Mesothelial cell of epicardium (in vitro differentiated cells): Measurements from ENCODE around the gene CRABP1. TPM values are rescaled to one million over a fixed set of nuclear protein-coding genes. Genes with fewer than 3 reads are reported as not detected.

Source experiments
- DNase-seq, 2 experiments: peaks; one replicate each; pipeline ENCODE4 v3.0.0; 2021; ENCODE audit warnings: low spot score in 2 of 2; ENCODE audit not compliant: unreplicated experiment in 2 of 2
- H3K27ac Mint-ChIP-seq: 2 replicates; pipeline ENCODE4 v1.8.0; 2021; ENCODE audit warnings: mixed read lengths
- H3K27me3 Mint-ChIP-seq: 2 replicates; pipeline ENCODE4 v1.8.0; 2021; ENCODE audit warnings: low read depth, mixed read lengths
- H3K36me3 Mint-ChIP-seq: 2 replicates; pipeline ENCODE4 v1.8.0; 2021; ENCODE audit warnings: mixed read lengths
- H3K4me1 Mint-ChIP-seq: 2 replicates; pipeline ENCODE4 v1.8.0; 2021; ENCODE audit warnings: mixed read lengths
- H3K4me3 Mint-ChIP-seq: 2 replicates; pipeline ENCODE4 v1.8.0; 2021; ENCODE audit warnings: mild to moderate bottlenecking, moderate library complexity, mixed read lengths
- H3K9me3 Mint-ChIP-seq: 2 replicates; pipeline ENCODE4 v1.8.0; 2021; ENCODE audit warnings: mixed read lengths
- total RNA-seq: library from RNA; stranded (reverse); gene quantifications from 3 replicates; pipeline ENCODE4 v1.2.1, GENCODE V29; 2021
- TF ChIP-seq, protein P1 (sequence below): fragments of 200-600 bp; sonication (generic); IDR thresholded peaks from one replicate; pipeline ENCODE4 v1.5.0; 2021; ENCODE audit warnings: antibody characterized with exemption; ENCODE audit not compliant: unreplicated experiment

Gene CRABP1
- total RNA-seq, 1 donor from 2014 or later = 155 TPM

DNA sequence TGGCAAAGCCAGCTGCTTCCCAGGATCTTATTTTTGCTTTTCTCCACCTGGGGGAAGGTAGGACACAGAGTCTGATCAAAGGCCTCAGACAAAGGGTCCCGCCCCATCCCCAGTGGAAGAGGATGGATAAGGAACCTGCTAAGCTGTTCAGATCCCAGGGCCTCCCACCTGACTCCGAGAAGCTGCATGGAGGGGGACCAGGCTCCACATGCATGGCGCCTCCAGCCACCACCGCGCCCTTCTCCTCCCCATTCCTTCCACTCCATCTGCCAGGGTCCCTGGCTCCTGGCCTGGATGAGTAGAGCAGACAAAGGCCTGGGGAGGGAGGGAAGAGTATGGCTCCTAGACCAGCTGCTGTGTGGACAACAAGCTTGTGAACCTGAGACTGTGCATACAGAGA is 20.0 kb upstream of the CRABP1 start:
- TF ChIP-seq, protein P1, sequence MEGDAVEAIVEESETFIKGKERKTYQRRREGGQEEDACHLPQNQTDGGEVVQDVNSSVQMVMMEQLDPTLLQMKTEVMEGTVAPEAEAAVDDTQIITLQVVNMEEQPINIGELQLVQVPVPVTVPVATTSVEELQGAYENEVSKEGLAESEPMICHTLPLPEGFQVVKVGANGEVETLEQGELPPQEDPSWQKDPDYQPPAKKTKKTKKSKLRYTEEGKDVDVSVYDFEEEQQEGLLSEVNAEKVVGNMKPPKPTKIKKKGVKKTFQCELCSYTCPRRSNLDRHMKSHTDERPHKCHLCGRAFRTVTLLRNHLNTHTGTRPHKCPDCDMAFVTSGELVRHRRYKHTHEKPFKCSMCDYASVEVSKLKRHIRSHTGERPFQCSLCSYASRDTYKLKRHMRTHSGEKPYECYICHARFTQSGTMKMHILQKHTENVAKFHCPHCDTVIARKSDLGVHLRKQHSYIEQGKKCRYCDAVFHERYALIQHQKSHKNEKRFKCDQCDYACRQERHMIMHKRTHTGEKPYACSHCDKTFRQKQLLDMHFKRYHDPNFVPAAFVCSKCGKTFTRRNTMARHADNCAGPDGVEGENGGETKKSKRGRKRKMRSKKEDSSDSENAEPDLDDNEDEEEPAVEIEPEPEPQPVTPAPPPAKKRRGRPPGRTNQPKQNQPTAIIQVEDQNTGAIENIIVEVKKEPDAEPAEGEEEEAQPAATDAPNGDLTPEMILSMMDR = no peak
- DNase-seq = no peak
- H3K27me3 Mint-ChIP-seq = peaks cover 2% of the 10 kb centered on the region
- H3K36me3 Mint-ChIP-seq = no peaks in the 10 kb centered on the region
- H3K9me3 Mint-ChIP-seq = no peaks in the 10 kb centered on the region
- peaks cover 58% of the 10 kb centered on the region for H3K4me1 Mint-ChIP-seq
- no peak overlapping the region for H3K4me3 Mint-ChIP-seq
- H3K27ac Mint-ChIP-seq = no peak overlapping the region

DNA sequence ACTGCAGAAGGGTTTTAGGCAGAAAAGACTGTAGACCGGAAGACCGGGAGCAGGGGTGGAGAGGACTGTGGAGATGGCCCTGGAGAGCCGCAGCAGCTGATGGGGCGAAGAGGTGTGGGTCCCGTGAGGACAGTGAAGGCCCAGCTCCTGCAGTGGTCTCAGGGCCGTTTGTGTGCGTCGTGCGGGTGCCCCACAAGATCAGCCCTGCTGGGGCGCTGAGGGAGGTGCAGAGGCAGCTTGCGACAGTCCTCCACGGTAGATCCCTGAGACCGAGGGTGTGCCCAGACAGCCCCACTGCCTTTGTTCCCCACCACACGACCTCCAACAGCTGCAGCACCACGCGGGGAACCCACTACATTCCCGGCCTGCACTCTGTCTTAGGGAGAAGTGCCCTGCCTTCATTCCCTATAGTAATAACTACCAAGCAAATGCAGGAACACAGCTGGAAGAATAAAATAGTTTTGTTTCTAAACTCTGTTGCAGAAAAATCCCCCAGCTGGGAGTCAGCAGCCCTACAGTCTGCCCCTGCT is 19.0 kb upstream of the CRABP1 start:
- Mint-ChIP-seq H3K4me3 (no peak overlapping the region), H3K9me3 (no peaks in the 10 kb centered on the region), H3K36me3 (no peaks in the 10 kb centered on the region), H3K27ac (no peak overlapping the region), H3K4me1 (peaks cover 60% of the 10 kb centered on the region), H3K27me3 (peaks cover 2% of the 10 kb centered on the region)
- DNase-seq = no peak
- TF ChIP-seq, protein P1 = no peak

DNA sequence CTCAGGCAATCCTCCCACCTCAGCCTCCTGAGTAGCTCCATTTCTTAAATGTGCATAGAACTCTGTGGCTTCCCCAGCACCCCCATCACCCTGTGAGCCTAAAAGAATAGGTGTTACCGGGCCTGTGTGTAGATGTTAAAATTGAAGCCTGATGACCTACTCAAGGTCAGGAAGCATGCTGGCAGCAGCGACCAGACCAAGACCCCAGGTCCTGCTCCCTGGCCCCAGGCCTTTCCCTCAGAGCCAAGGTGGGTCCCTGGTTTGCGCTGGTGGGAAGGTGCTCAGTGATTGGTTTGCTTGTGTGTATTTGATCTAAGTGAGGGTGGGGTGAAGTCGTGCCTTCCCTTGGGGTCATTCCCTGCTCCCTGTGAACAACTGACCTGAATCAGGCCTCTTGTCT is 18.4 kb upstream of the CRABP1 start:
- Mint-ChIP-seq H3K27me3 (peaks cover 2% of the 10 kb centered on the region), H3K4me1 (peaks cover 53% of the 10 kb centered on the region), H3K9me3 (no peaks in the 10 kb centered on the region), H3K36me3 (no peaks in the 10 kb centered on the region), H3K4me3 (no peak overlapping the region), H3K27ac (peak overlapping the region; percentile 72)
- DNase-seq = no peak
- TF ChIP-seq, protein P1 = no peak

DNA sequence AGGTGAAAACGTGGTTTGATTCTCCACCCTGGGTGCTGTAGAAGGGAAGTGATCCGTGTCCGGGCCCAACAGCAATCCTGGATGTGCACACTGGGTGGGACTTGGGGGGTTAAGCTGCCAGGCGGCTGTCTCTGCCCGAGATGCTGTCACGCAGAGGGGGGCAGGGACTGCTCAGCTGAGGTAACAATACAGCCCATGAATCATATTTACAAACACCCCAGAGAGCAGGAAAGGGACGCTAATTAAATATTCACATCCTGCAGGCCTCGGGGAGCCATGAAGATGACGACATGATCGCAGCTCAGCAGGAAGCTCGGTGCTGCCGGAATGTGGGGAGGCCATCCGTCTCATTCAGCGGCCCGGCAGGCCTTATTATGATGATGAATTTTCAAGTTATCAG is 17.9 kb upstream of the CRABP1 start:
- TF ChIP-seq, protein P1 = no peak
- DNase-seq = no peak
- Mint-ChIP-seq H3K27me3 (peaks cover 2% of the 10 kb centered on the region), H3K4me3 (no peak overlapping the region), H3K36me3 (no peaks in the 10 kb centered on the region), H3K9me3 (no peaks in the 10 kb centered on the region), H3K4me1 (peaks cover 49% of the 10 kb centered on the region), H3K27ac (peak overlapping the region; percentile 72)

DNA sequence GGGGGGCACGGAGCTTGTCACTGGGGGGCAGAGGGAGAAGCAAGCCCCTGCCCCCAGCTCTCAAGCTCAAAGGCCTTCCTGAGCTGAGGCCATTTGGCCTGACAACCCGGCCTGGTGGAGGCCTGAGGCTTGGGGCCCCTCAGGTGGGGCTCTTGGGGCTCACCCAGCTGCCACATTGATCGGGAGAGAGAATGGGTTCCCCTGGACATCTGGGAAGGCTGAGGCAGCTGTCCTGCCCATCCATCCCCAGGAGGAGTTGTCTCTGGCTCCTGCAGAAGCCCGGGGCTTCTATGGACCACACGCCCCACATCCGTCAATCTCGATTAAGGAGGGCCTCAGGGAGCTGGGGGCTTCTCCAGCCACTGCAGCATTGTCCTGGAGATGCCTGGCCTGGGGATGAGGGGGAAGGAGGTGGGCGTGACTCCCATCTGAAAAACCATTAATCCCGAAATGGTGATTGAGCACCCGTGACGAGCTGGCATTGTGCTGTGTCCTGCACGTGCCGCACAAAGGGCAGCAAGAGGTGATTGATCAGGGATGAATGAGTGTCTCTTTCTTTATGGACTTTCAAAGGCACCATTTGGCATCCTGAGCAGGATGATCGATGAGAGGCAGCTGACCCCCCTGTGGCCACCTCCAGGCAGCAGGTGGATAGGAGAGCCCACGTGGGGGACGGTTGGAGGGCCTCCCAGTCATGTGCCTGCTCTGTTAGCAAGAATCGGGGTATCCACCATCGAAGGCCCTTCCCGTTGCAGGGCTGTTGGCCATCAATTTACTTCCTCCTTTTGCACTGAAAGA is 17.2 kb upstream of the CRABP1 start:
- Mint-ChIP-seq H3K4me3 (no peak overlapping the region), H3K4me1 (peaks cover 43% of the 10 kb centered on the region), H3K27ac (peak overlapping the region; percentile 72), H3K36me3 (no peaks in the 10 kb centered on the region), H3K9me3 (no peaks in the 10 kb centered on the region), H3K27me3 (peaks cover 2% of the 10 kb centered on the region)
- no peak for DNase-seq
- TF ChIP-seq, protein P1 = no peak
